ENCODE results near the gene OR2T35. TPM values are rescaled to one million over a fixed set of nuclear protein-coding genes. Genes with fewer than 3 reads are reported as not detected.

Gene OR2T35
- total and polyA plus RNA-seq, 4 donors, result not detected

- TF ChIP-seq RXRA (IDR thresholded peaks at IDR 0.05) (no peak), SP1 (IDR thresholded peaks at IDR 0.05) (no peak), CTCF (IDR thresholded peaks at IDR 0.05; ENCODE audit: low read depth, low read length, missing input control) (no peak), FOXA2 (IDR thresholded peaks at IDR 0.05) (no peak), HNF4G (IDR thresholded peaks at IDR 0.05) (no peak), REST (IDR thresholded peaks at IDR 0.05) (no peak), EGR1 (IDR thresholded peaks at IDR 0.05; ENCODE audit: low read depth in 2 of 2) (no peak), YY1 (IDR thresholded peaks at IDR 0.05) (no peak), HNF4A (conservative IDR thresholded peaks at IDR 0.05) (no peak), MAX (IDR thresholded peaks at IDR 0.05) (no peak)
- H3K27me3 ChIP-seq (ENCODE audit: control insufficient read depth in 4 of 4, insufficient read depth in 4 of 4, low read length in 3 of 4), result peaks cover 0 to under 1% (median 0%) of the 10 kb centered on the region in 4 donors
- WGBS, result 90% methylated on average over 4 of the region's 4 CpGs
- no peak for DNase-seq (ENCODE audit: low spot score)
- H3K9ac ChIP-seq (ENCODE audit: low read depth in 1 of 2, low read length in 2 of 2), result no peak overlapping the region
- H3K9me3 ChIP-seq (ENCODE audit: control insufficient read depth in 4 of 4, low read length in 3 of 4), result peaks cover 0 to 1% (median 0%) of the 10 kb centered on the region in 4 donors
- no peaks in the 10 kb centered on the region for H3K36me3 ChIP-seq (ENCODE audit: control insufficient read depth in 4 of 4, insufficient read depth in 3 of 4, low read depth in 1 of 4, low read length in 3 of 4)
- H3K4me3 ChIP-seq (ENCODE audit: low read depth in 1 of 3, low read length in 3 of 3), result no peak overlapping the region
- no peaks in the 10 kb centered on the region for H3K4me1 ChIP-seq (ENCODE audit: control insufficient read depth in 4 of 4, insufficient read depth in 4 of 4, low read length in 3 of 4)
- no peak overlapping the region for H3K27ac ChIP-seq (ENCODE audit: low read depth in 1 of 2, low read length in 2 of 2)
These were observed 43.6 kb upstream of the OR2T35 start for GRCh38 chr1:248688527-248689298.

GRCh38 chr1:248686815-248687214 is 41.7 kb upstream of the OR2T35 start:
- DNase-seq (ENCODE audit: low spot score), result no peak
- no peaks in the 10 kb centered on the region for H3K36me3 ChIP-seq (ENCODE audit: control insufficient read depth in 4 of 4, insufficient read depth in 3 of 4, low read depth in 1 of 4, low read length in 3 of 4)
- no peak overlapping the region for H3K27ac ChIP-seq (ENCODE audit: low read depth in 1 of 2, low read length in 2 of 2)
- H3K9ac ChIP-seq (ENCODE audit: low read depth in 1 of 2, low read length in 2 of 2), result no peak overlapping the region
- peaks cover 0 to 1% (median 0%) of the 10 kb centered on the region in 4 donors for H3K9me3 ChIP-seq (ENCODE audit: control insufficient read depth in 4 of 4, low read length in 3 of 4)
- 24% methylated on average over 3 of the region's 3 CpGs for WGBS
- TF ChIP-seq CTCF (IDR thresholded peaks at IDR 0.05; ENCODE audit: low read depth, low read length, missing input control) (peak; percentile 12), YY1 (IDR thresholded peaks at IDR 0.05) (no peak), RAD21 (IDR thresholded peaks at IDR 0.05) (peak; percentile 29 to 78)
- peaks cover 0 to 3% (median 0%) of the 10 kb centered on the region in 4 donors for H3K27me3 ChIP-seq (ENCODE audit: control insufficient read depth in 4 of 4, insufficient read depth in 4 of 4, low read length in 3 of 4)
- no peak overlapping the region for H3K4me3 ChIP-seq (ENCODE audit: low read depth in 1 of 3, low read length in 3 of 3)
- H3K4me1 ChIP-seq (ENCODE audit: control insufficient read depth in 4 of 4, insufficient read depth in 4 of 4, low read length in 3 of 4), result no peaks in the 10 kb centered on the region
